H9 (cell line): Measurements from ENCODE around the gene RIT2. TPM values are rescaled to one million over a fixed set of nuclear protein-coding genes. Genes with fewer than 3 reads are reported as not detected.
A peak's percentile ranks its signal among the peaks of the same experiment; 100 is the strongest.
"Not testable (repeated sequence)": the region's sequence is repeated elsewhere in the genome, so short reads cannot be mapped to it uniquely, and the experiment has no call there.

Experiments
- DNase-seq: peaks from one replicate; pipeline ENCODE4 v3.0.0-alpha.2; 2017
- H2AFZ ChIP-seq: one replicate; pipeline ENCODE4 v1.6.1; 2013; ENCODE audit warnings: mild to moderate bottlenecking, low read length, control low read depth, moderate library complexity
- H2AK5ac ChIP-seq: 2 replicates; pipeline ENCODE4 v1.6.1; 2013; ENCODE audit warnings: low read length, control low read depth, mixed read lengths; ENCODE audit not compliant: insufficient read length
- H2BK120ac ChIP-seq: one replicate; pipeline ENCODE4 v1.6.1; 2013; ENCODE audit warnings: low read depth, mild to moderate bottlenecking, low read length, control low read depth, inconsistent platforms; ENCODE audit not compliant: poor library complexity, severe bottlenecking
- H2BK12ac ChIP-seq: 2 replicates; pipeline ENCODE4 v1.6.1; 2013; ENCODE audit warnings: low read length, control low read depth, mixed read lengths, low read depth; ENCODE audit not compliant: insufficient read length
- H2BK15ac ChIP-seq: 2 replicates; pipeline ENCODE4 v1.6.1; 2013; ENCODE audit warnings: low read depth, low read length, control low read depth
- H2BK20ac ChIP-seq: one replicate; pipeline ENCODE4 v1.6.1; 2013; ENCODE audit warnings: low read depth, mild to moderate bottlenecking, low read length, control low read depth, inconsistent platforms; ENCODE audit not compliant: poor library complexity, severe bottlenecking
- H2BK5ac ChIP-seq: 2 replicates; pipeline ENCODE4 v1.6.1; 2013; ENCODE audit warnings: low read length, control low read depth, mixed read lengths; ENCODE audit not compliant: insufficient read length
- H3K14ac ChIP-seq: 2 replicates; pipeline ENCODE4 v1.6.1; 2013; ENCODE audit warnings: low read length, control low read depth; ENCODE audit not compliant: insufficient read depth
- H3K18ac ChIP-seq: 2 replicates; pipeline ENCODE4 v1.6.1; 2013; ENCODE audit warnings: low read depth, mild to moderate bottlenecking, mixed read lengths, low read length, control low read depth; ENCODE audit not compliant: insufficient read length
- H3K23ac ChIP-seq: 2 replicates; pipeline ENCODE4 v1.6.1; 2013; ENCODE audit warnings: low read length, control low read depth, mixed read lengths, low read depth; ENCODE audit not compliant: insufficient read length
- H3K23me2 ChIP-seq: 2 replicates; pipeline ENCODE4 v1.6.1; 2013; ENCODE audit warnings: low read depth, mild to moderate bottlenecking, mixed read lengths, low read length, control low read depth; ENCODE audit not compliant: insufficient read length, poor library complexity, severe bottlenecking
- H3K27ac ChIP-seq: 2 replicates; pipeline ENCODE4 v1.5.1; 2013; ENCODE audit warnings: low read length, control low read depth, mixed read lengths, low read depth; ENCODE audit not compliant: insufficient read length
- H3K27me3 ChIP-seq: 2 replicates; pipeline ENCODE4 v1.6.1; 2013; ENCODE audit warnings: low read length, control low read depth, inconsistent platforms; ENCODE audit not compliant: insufficient read depth
- H3K4ac ChIP-seq: 2 replicates; pipeline ENCODE4 v1.6.1; 2013; ENCODE audit warnings: low read depth, mild to moderate bottlenecking, control low read depth, inconsistent platforms, low read length, moderate library complexity
- H3K4me1 ChIP-seq: 2 replicates; pipeline ENCODE4 v1.6.1; 2013; ENCODE audit warnings: low read length, control low read depth, inconsistent platforms; ENCODE audit not compliant: insufficient read depth
- H3K4me2 ChIP-seq: 2 replicates; pipeline ENCODE4 v1.6.1; 2013; ENCODE audit warnings: low read length, control low read depth, mixed read lengths; ENCODE audit not compliant: insufficient read length, insufficient read depth
- H3K56ac ChIP-seq: 2 replicates; pipeline ENCODE4 v1.6.1; 2013; ENCODE audit warnings: low read depth, mild to moderate bottlenecking, mixed read lengths, low read length, control low read depth; ENCODE audit not compliant: insufficient read length
- H3K79me1 ChIP-seq: 2 replicates; pipeline ENCODE4 v1.6.1; 2013; ENCODE audit warnings: low read depth, mild to moderate bottlenecking, moderate library complexity, low read length, control low read depth, inconsistent platforms; ENCODE audit not compliant: insufficient read depth, poor library complexity, severe bottlenecking
- H3K79me2 ChIP-seq: 2 replicates; pipeline ENCODE4 v1.6.1; 2013; ENCODE audit warnings: low read length, control low read depth, inconsistent platforms; ENCODE audit not compliant: insufficient read depth
- H3K9ac ChIP-seq: 2 replicates; pipeline ENCODE4 v1.6.1; 2013; ENCODE audit warnings: low read length, control low read depth, mixed read lengths; ENCODE audit not compliant: insufficient read length; ENCODE audit errors: extremely low read depth
- H3K9me3 ChIP-seq: one replicate; pipeline ENCODE4 v1.6.1; 2013; ENCODE audit warnings: low read depth, low read length, inconsistent platforms; ENCODE audit not compliant: control insufficient read depth
- H3T11ph ChIP-seq: one replicate; pipeline ENCODE4 v1.6.1; 2013; ENCODE audit warnings: mild to moderate bottlenecking, low read length, control low read depth, inconsistent platforms
- H4K20me1 ChIP-seq: one replicate; pipeline ENCODE4 v1.6.1; 2013; ENCODE audit not compliant: control insufficient read depth, insufficient read length, insufficient read depth
- H4K5ac ChIP-seq: 2 replicates; pipeline ENCODE4 v1.6.1; 2013; ENCODE audit warnings: low read depth, mild to moderate bottlenecking, mixed read lengths, low read length, control low read depth; ENCODE audit not compliant: insufficient read length
- H4K8ac ChIP-seq: replicated peaks from 2 replicates; pipeline ENCODE4 v1.6.1; 2013; ENCODE audit warnings: low read length, control low read depth, mixed read lengths, low read depth; ENCODE audit not compliant: insufficient read length
- H4K91ac ChIP-seq: 2 replicates; pipeline ENCODE4 v1.6.1; 2013; ENCODE audit warnings: low read depth, mild to moderate bottlenecking, moderate library complexity, mixed read lengths, low read length, control low read depth; ENCODE audit not compliant: insufficient read length
- H3K27ac Mint-ChIP-seq, 3 experiments: 2 replicates in 2 of 3; 3 replicates in 1 of 3; pipeline ENCODE4 v1.8.0; 2020 to 2021; ENCODE audit warnings: mixed read lengths in 3 of 3, mild to moderate bottlenecking in 1 of 3, moderate library complexity in 1 of 3
- H3K27me3 Mint-ChIP-seq: 2 replicates; pipeline ENCODE4 v1.8.0; 2021; ENCODE audit warnings: low read depth, mild to moderate bottlenecking, moderate library complexity, mixed read lengths
- H3K36me3 Mint-ChIP-seq, 3 experiments: 2 replicates in 2 of 3; 3 replicates in 1 of 3; pipeline ENCODE4 v1.8.0; 2020 to 2021; ENCODE audit warnings: low read depth in 3 of 3, mixed read lengths in 3 of 3; ENCODE audit not compliant: insufficient read depth in 1 of 3
- H3K4me1 Mint-ChIP-seq, 2 experiments: 2 replicates each; pipeline ENCODE4 v1.8.0; 2020; ENCODE audit warnings: mixed read lengths in 2 of 2
- H3K4me3 Mint-ChIP-seq, 2 experiments: 2 replicates in 1 of 2; 3 replicates in 1 of 2; pipeline ENCODE4 v1.8.0; 2020 to 2021; ENCODE audit warnings: mild to moderate bottlenecking in 2 of 2, mixed read lengths in 2 of 2, moderate library complexity in 1 of 2
- H3K9me3 Mint-ChIP-seq, 2 experiments: 2 replicates in 1 of 2; 3 replicates in 1 of 2; pipeline ENCODE4 v1.8.0; 2020; ENCODE audit warnings: mild to moderate bottlenecking in 2 of 2, mixed read lengths in 2 of 2, moderate library complexity in 1 of 2
- WGBS: extraction: QIAGEN DNeasy Blood & Tissue Kit; methylation state at CpG from one replicate; pipeline ENCODE4 v1.1.7; 2013; ENCODE audit warnings: missing lambda C conversion rate, low lambda C conversion rate, mixed read lengths; ENCODE audit not compliant: insufficient read length; ENCODE audit errors: extremely low coverage; 5-methylcytosine and 5-hydroxymethylcytosine counted together
- total RNA-seq: library from RNA; stranded (reverse); gene quantifications from 2 replicates; pipeline ENCODE4 v1.2.1, GENCODE V29; 2021

RIT2 gene
- total RNA-seq, 1 experiment from 2014 or later: 1.2 TPM

DNA sequence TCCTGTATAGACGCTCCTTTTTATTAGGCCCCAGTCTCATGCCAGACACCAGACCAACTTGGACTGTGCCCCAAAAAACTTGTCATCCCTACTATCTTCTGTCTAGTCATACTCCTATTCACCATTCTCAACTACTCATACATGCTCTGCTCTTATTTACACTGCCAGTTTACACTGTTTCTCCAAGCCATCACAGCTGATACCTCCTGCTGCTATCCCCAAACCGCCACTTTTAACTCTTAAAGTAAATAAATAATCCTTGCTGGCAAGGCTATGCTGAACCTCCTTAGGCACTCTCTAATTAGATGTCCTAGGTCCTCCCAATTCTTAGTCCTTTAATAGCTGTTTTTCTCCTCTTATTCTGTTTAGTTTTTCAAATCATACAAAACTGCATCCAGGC, 374.2 kb downstream of the RIT2 start:
- H2BK12ac ChIP-seq: peak overlapping the region; percentile 35
- peak overlapping the region; percentile 82 for H3K27ac ChIP-seq
- H3K27ac Mint-ChIP-seq, H3K9me3 Mint-ChIP-seq, H2BK15ac ChIP-seq, H2AK5ac ChIP-seq, H3K23me2 ChIP-seq, H4K20me1 ChIP-seq, H3K27me3 Mint-ChIP-seq, H3K4ac ChIP-seq, H3K4me2 ChIP-seq, H4K5ac ChIP-seq, H3K9me3 ChIP-seq, H2AFZ ChIP-seq, H4K8ac ChIP-seq, H3K14ac ChIP-seq, H3K4me3 Mint-ChIP-seq, H3K79me1 ChIP-seq, H3K4me1 ChIP-seq, H2BK120ac ChIP-seq, H3K79me2 ChIP-seq, H2BK5ac ChIP-seq, H3K56ac ChIP-seq, H3K27me3 ChIP-seq, H3K36me3 Mint-ChIP-seq, DNase-seq, H2BK20ac ChIP-seq, H3K9ac ChIP-seq, H4K91ac ChIP-seq, H3K23ac ChIP-seq: not testable (repeated sequence)
- peak overlapping the region; percentile 53 for H3T11ph ChIP-seq
- H3K18ac ChIP-seq: peak overlapping the region; percentile 27
- WGBS: no CpG with 5 or more reads among the region's 2 CpGs
- H3K4me1 Mint-ChIP-seq: peaks cover 27 to 32% of the 10 kb centered on the region in 2 experiments
